ENCODE results near the gene ZSWIM5.
A peak's percentile ranks its signal among the peaks of the same experiment; 100 is the strongest.
"Not testable (repeated sequence)": the region's sequence is repeated elsewhere in the genome, so short reads cannot be mapped to it uniquely, and the experiment has no call there.

The ZSWIM5 gene

DNA sequence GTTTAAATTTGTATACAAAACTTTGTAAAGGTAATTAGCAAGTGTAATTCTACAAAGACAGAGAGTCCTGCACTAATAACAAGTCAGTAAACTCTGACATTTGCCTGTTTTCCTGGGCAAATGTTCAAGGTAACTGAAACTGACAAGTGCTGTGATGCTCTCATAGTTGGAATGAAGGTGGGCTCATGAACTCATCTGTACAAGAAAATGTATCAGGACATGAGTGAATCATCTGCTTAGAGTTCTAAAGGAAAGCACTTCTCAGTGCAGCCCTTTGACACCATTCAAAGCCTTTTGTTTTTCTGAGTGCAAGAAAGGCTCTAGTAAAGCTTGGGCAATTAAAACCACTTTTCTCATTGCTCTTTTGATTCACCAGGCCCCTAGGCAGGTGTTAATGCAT lies 102.9 kb downstream of the ZSWIM5 start:
- TF ChIP-seq ZNF221 (tag by site-specific recombination; IDR thresholded peaks at IDR 0.05; ENCODE audit: borderline replicate concordance) (no peak), ZNF266 (tag by site-specific recombination; IDR thresholded peaks at IDR 0.05; ENCODE audit: low read depth) (no peak), TRIM28 (IDR thresholded peaks at IDR 0.05; ENCODE audit: borderline replicate concordance, low read length) (no peak), YY1 (tag by site-specific recombination; IDR thresholded peaks at IDR 0.05) (no peak), ZNF548 (tag by site-specific recombination; IDR thresholded peaks at IDR 0.05) (no peak), ZNF121 (tag by site-specific recombination; IDR thresholded peaks at IDR 0.05) (no peak), ZNF791 (tag by site-specific recombination; IDR thresholded peaks at IDR 0.05) (no peak), ZNF571 (tag by site-specific recombination; IDR thresholded peaks at IDR 0.05) (no peak), ZNF555 (tag by site-specific recombination; conservative IDR thresholded peaks at IDR 0.05) (no peak), BCL11B (tag by site-specific recombination; IDR thresholded peaks at IDR 0.05; ENCODE audit: low read depth) (no peak), ZFHX2 (tag by site-specific recombination; conservative IDR thresholded peaks at IDR 0.05) (no peak), KLF1 (tag by site-specific recombination; IDR thresholded peaks at IDR 0.05) (no peak), ZNF645 (tag by site-specific recombination; IDR thresholded peaks at IDR 0.05) (no peak), EGR2 (tag by site-specific recombination; IDR thresholded peaks at IDR 0.05; ENCODE audit: low read depth) (no peak), HIC1 (tag by site-specific recombination; IDR thresholded peaks at IDR 0.05) (no peak), ZNF626 (tag by site-specific recombination; IDR thresholded peaks at IDR 0.05) (no peak)
- no peak overlapping the region for H3K27ac ChIP-seq (ENCODE audit: extremely low read depth, low read depth, low read length)
- ChIA-PET POLR2A (no interaction called here), CTCF (interaction anchor here (0.7 kb wide), 1 partner anchor 318 kb away, joined by 4 read pairs; no protein-coding TSS in a partner anchor)
- no peak overlapping the region for H3K4me3 ChIP-seq (ENCODE audit: low read depth, low read length)
- no peaks in the 10 kb centered on the region for H3K4me1 ChIP-seq (ENCODE audit: control insufficient read depth, insufficient read depth, low read length)
- no peaks in the 10 kb centered on the region for H3K9me3 ChIP-seq (ENCODE audit: control insufficient read depth, insufficient read depth, low read depth, low read length)
- no peaks in the 10 kb centered on the region for H3K36me3 ChIP-seq (ENCODE audit: control insufficient read depth in 2 of 2, insufficient read depth in 1 of 2, low read length in 2 of 2)

DNA sequence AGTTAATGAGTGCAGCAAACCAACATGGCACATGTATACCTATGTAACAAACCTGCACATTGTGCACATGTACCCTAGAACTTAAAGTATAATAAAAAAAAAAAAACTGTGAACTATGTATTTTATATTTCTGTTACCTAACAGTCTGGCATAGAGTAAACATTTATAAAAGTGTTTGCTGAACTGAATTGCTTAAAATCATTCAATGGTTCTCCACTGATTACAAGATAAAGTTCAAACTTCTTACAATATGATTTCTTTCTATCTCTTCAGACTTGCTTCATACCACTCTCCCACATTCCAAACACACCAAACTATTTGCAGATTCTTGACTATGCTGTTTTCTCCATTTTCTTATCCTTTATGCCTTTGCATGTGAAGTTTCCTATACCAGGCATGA lies 104.5 kb downstream of the ZSWIM5 start:
- no peak overlapping the region for H3K27ac ChIP-seq (ENCODE audit: extremely low read depth, low read depth, low read length)
- ChIA-PET POLR2A (no interaction called here), CTCF (no interaction called here)
- H3K4me1 ChIP-seq (ENCODE audit: control insufficient read depth, insufficient read depth, low read length), result no peaks in the 10 kb centered on the region
- no peaks in the 10 kb centered on the region for H3K36me3 ChIP-seq (ENCODE audit: control insufficient read depth in 2 of 2, insufficient read depth in 1 of 2, low read length in 2 of 2)
- TF ChIP-seq ZNF658 (tag by site-specific recombination; IDR thresholded peaks at IDR 0.05), result no peak
- no peak for TF ChIP-seq GLIS1 (tag by site-specific recombination; IDR thresholded peaks at IDR 0.05)
- no peak overlapping the region for H3K4me3 ChIP-seq (ENCODE audit: low read depth, low read length)
- H3K9me3 ChIP-seq (ENCODE audit: control insufficient read depth, insufficient read depth, low read depth, low read length), result no peaks in the 10 kb centered on the region

GRCh38 chr1:45101528-45101927 lies 104.9 kb downstream of the ZSWIM5 start:
- H3K4me1 ChIP-seq (ENCODE audit: control insufficient read depth, insufficient read depth, low read length); H3K27ac ChIP-seq (ENCODE audit: extremely low read depth, low read depth, low read length); POLR2A ChIA-PET; H3K9me3 ChIP-seq (ENCODE audit: control insufficient read depth, insufficient read depth, low read depth, low read length); CTCF ChIA-PET; H3K4me3 ChIP-seq (ENCODE audit: low read depth, low read length); H3K36me3 ChIP-seq (ENCODE audit: control insufficient read depth in 2 of 2, insufficient read depth in 1 of 2, low read length in 2 of 2): not testable (repeated sequence)
- peak; percentile 83 for TF ChIP-seq ZNF146 (tag by site-specific recombination; IDR thresholded peaks at IDR 0.05)

All from HEK293 (cell line).